ENCODE results near the gene SAP25. TPM values are rescaled to one million over a fixed set of nuclear protein-coding genes. Genes with fewer than 3 reads are reported as not detected.

SAP25 gene
- polyA plus RNA-seq, 1 experiment, result not detected

DNA sequence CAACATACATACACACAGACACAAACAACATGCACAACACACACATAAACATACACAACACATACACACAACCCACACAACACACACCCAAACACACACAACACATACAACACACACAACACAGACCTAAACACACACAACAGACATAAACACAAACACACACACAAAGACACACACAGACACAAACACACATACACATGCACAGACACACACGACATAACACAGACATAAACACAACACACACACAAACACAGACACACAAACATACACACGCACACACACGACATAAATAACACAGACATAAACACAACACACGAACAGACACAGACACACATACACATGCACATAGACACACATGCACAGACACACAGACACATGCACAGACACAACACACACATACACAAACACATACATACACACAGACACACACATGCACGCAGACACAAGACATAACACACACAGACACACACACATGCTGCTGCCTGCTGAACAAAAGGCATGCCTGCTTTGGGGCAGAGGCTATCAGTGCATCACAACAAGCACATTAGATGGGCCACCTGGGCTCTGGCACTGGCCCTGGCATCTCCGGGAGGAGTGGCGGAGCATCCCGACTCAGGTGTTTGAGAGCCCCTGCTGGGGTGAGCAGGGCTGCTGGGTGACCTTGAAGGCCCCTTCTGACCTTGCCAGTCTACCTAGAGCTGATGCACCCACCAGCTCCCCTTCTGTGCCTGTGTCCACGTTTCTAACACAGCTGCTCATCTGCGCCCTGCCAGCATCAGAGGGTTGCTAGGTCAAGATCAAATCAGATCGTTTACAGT is 7.0 kb upstream of the SAP25 start:
- no peak for TF ChIP-seq CTCF (IDR thresholded peaks at IDR 0.05; ENCODE audit: low read depth, low read length)
- Histone ChIP-seq H3K27ac (ENCODE audit: low read depth, low read length) (no peak overlapping the region), H3K27me3 (ENCODE audit: control insufficient read depth, insufficient read depth, low read length) (no peaks in the 10 kb centered on the region), H3K4me3 (ENCODE audit: low read depth, low read length) (no peak overlapping the region), H3K9me3 (ENCODE audit: control insufficient read depth, insufficient read depth, low read length) (no peaks in the 10 kb centered on the region; the same call in 1 of the 2 replicates)
- no peak for DNase-seq (ENCODE audit: low read depth, low spot score)
- CTCF ChIA-PET, result interaction anchor here (1.2 kb wide), 1 partner anchor 20 kb away, joined by 3 read pairs; no protein-coding TSS in a partner anchor
- POLR2A ChIA-PET, result no interaction called here

- no peaks in the 10 kb centered on the region for H3K27me3 ChIP-seq (ENCODE audit: control insufficient read depth, insufficient read depth, low read length)
- ChIA-PET POLR2A (interaction anchor here (0.6 to 1.1 kb wide), 2 partner anchors 93 to 95 kb away, joined by 3 read pairs; partner anchors contain the start of gene GNB2), CTCF (no interaction called here)
- no peak for DNase-seq (ENCODE audit: low read depth, low spot score)
- no peaks in the 10 kb centered on the region; the same call in 1 of the 2 replicates for H3K9me3 ChIP-seq (ENCODE audit: control insufficient read depth, insufficient read depth, low read length)
- TF ChIP-seq CTCF (IDR thresholded peaks at IDR 0.05; ENCODE audit: low read depth, low read length), result no peak
- H3K27ac ChIP-seq (ENCODE audit: low read depth, low read length), result no peak overlapping the region
- no peak overlapping the region for H3K4me3 ChIP-seq (ENCODE audit: low read depth, low read length)
These were observed 4.8 kb upstream of the SAP25 start for GRCh38 chr7:100578246-100579183.

DNA sequence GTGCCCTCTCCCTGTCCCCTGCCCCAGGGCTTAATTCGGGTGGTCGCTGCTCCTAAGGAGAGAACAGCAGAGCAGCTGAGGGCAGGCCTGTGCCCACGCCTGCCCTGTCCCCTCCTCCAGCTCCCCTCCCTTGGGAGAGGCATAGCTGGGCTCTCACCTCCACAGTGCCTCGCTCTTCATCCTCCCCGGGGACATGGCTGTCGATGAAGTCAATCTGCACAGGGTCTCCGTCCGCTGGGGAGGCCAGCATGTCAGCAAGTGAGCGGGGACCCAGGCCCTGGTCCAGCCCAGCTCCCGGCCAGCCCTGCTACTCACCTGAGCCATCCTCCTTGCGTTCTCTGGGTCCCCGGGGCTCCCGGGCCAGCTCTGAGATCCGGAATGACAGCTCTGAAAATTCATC is 3.8 kb upstream of the SAP25 start:
- POLR2A ChIA-PET, result interaction anchor here (0.6 to 2.3 kb wide), 3 partner anchors 8 to 96 kb away, joined by 3 to 12 read pairs (median 3); partner anchors contain the start of genes FBXO24, GNB2 and LRCH4
- Histone ChIP-seq H3K27me3 (ENCODE audit: control insufficient read depth, insufficient read depth, low read length) (no peaks in the 10 kb centered on the region), H3K27ac (ENCODE audit: low read depth, low read length) (no peak overlapping the region), H3K9me3 (ENCODE audit: control insufficient read depth, insufficient read depth, low read length) (no peaks in the 10 kb centered on the region; the same call in 1 of the 2 replicates), H3K4me3 (ENCODE audit: low read depth, low read length) (no peak overlapping the region)
- DNase-seq (ENCODE audit: low read depth, low spot score), result no peak
- CTCF ChIA-PET, result no interaction called here
- TF ChIP-seq CTCF (IDR thresholded peaks at IDR 0.05; ENCODE audit: low read depth, low read length), result no peak

DNA sequence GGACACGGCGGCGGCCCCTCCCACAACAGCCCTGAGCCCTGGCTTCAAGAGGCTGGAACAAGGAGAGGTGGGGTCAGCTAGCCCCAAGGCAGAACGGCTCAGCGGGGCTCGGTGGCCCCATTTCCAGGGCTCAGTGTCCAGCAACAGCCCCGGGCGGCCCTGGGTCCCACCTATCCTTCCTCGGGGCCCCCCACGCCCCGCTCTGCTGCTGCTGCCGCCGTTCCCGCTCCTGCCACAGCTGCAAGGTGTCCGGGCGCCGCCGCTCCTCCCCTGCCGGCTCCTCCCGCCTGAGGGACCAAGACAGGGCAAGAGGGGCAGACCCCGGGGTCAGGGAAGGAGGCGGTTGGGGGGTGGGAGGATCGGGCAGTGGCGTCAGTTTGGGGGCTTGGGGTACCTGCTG is 3.4 kb upstream of the SAP25 start:
- no peaks in the 10 kb centered on the region for H3K27me3 ChIP-seq (ENCODE audit: control insufficient read depth, insufficient read depth, low read length)
- H3K9me3 ChIP-seq (ENCODE audit: control insufficient read depth, insufficient read depth, low read length), result no peaks in the 10 kb centered on the region; the same call in 1 of the 2 replicates
- CTCF ChIA-PET, result no interaction called here
- POLR2A ChIA-PET, result interaction anchor here (0.6 to 2.3 kb wide), 2 partner anchors 9 to 12 kb away, joined by 3 to 12 read pairs; partner anchors contain the start of genes FBXO24 and LRCH4
- DNase-seq (ENCODE audit: low read depth, low spot score), result no peak
- H3K27ac ChIP-seq (ENCODE audit: low read depth, low read length), result no peak overlapping the region
- TF ChIP-seq CTCF (IDR thresholded peaks at IDR 0.05; ENCODE audit: low read depth, low read length), result no peak
- H3K4me3 ChIP-seq (ENCODE audit: low read depth, low read length), result no peak overlapping the region
